ENCODE measurements around the gene KLHDC4. TPM values are rescaled to one million over a fixed set of nuclear protein-coding genes. Genes with fewer than 3 reads are reported as not detected.

Gene KLHDC4
- total RNA-seq, 6 donors from 2014 or later, result 30.7 to 248 (median 37.5) TPM

GRCh38 chr16:87741700-87742415 is 23.9 kb downstream of the KLHDC4 start:
- Histone ChIP-seq H3K27ac (no peak overlapping the region), H3K27me3 (no peaks in the 10 kb centered on the region), H3K4me3 (no peak overlapping the region), H3K4me1 (no peaks in the 10 kb centered on the region), H3K36me3 (peaks cover 12 to 60% (median 35%) of the 10 kb centered on the region in 4 donors), H3K9me3 (no peaks in the 10 kb centered on the region)
- ATAC-seq (ENCODE audit: low FRiP score in 2 of 2) (no peak), DNase-seq (no peak)
- WGBS, 2 donors, result 94% methylated on average over 15 to 16 of the region's 16 CpGs
- TF ChIP-seq POLR2A (IDR thresholded peaks at IDR 0.05) (no peak), POLR2AphosphoS5 (IDR thresholded peaks at IDR 0.05) (no peak), CTCF (IDR thresholded peaks at IDR 0.05) (no peak), EP300 (IDR thresholded peaks at IDR 0.05) (no peak)

GRCh38 chr16:87740909-87741424 is 24.8 kb downstream of the KLHDC4 start:
- no peak for TF ChIP-seq POLR2AphosphoS5 (IDR thresholded peaks at IDR 0.05)
- no peak for TF ChIP-seq EP300 (IDR thresholded peaks at IDR 0.05)
- no peak for TF ChIP-seq CTCF (IDR thresholded peaks at IDR 0.05)
- no peak for TF ChIP-seq POLR2A (IDR thresholded peaks at IDR 0.05)
- no peak overlapping the region for H3K27ac ChIP-seq
- ATAC-seq (ENCODE audit: low FRiP score in 2 of 2) (no peak), DNase-seq (no peak)
- H3K4me1 ChIP-seq, result no peaks in the 10 kb centered on the region
- H3K4me3 ChIP-seq, result no peak overlapping the region
- no peaks in the 10 kb centered on the region for H3K9me3 ChIP-seq
- WGBS, 2 donors, result 88 to 96% methylated on average over 10 to 11 of the region's 11 CpGs
- H3K36me3 ChIP-seq, result peaks cover 11 to 60% (median 32%) of the 10 kb centered on the region in 4 donors
- no peaks in the 10 kb centered on the region for H3K27me3 ChIP-seq

GRCh38 chr16:87740441-87740840 is 25.3 kb downstream of the KLHDC4 start:
- DNase-seq (no peak), ATAC-seq (ENCODE audit: low FRiP score in 2 of 2) (no peak)
- Histone ChIP-seq H3K4me1 (no peaks in the 10 kb centered on the region), H3K9me3 (no peaks in the 10 kb centered on the region), H3K4me3 (no peak overlapping the region), H3K36me3 (peaks cover 6 to 60% (median 27%) of the 10 kb centered on the region in 4 donors), H3K27me3 (no peaks in the 10 kb centered on the region), H3K27ac (no peak overlapping the region)
- 86 to 97% methylated on average over 5 to 8 of the region's 8 CpGs for WGBS, 2 donors
- TF ChIP-seq POLR2A (IDR thresholded peaks at IDR 0.05) (no peak), EP300 (IDR thresholded peaks at IDR 0.05) (no peak), CTCF (IDR thresholded peaks at IDR 0.05) (no peak), POLR2AphosphoS5 (IDR thresholded peaks at IDR 0.05) (no peak)

- ATAC-seq (ENCODE audit: low FRiP score in 2 of 2), result no peak
- peaks cover 5 to 56% (median 22%) of the 10 kb centered on the region in 4 donors for H3K36me3 ChIP-seq
Measured at GRCh38 chr16:87739801-87740200, 26.0 kb downstream of the KLHDC4 start.

More at GRCh38 chr16:87739801-87740200, 26.0 kb downstream of the KLHDC4 start:
- no peak overlapping the region for H3K27ac ChIP-seq
- TF ChIP-seq CTCF (IDR thresholded peaks at IDR 0.05) (no peak), POLR2AphosphoS5 (IDR thresholded peaks at IDR 0.05) (no peak), EP300 (IDR thresholded peaks at IDR 0.05) (no peak), POLR2A (IDR thresholded peaks at IDR 0.05) (no peak)
- H3K4me1 ChIP-seq, result no peaks in the 10 kb centered on the region
- no peak overlapping the region for H3K4me3 ChIP-seq
- no peaks in the 10 kb centered on the region for H3K27me3 ChIP-seq
- no peak for DNase-seq
- no peaks in the 10 kb centered on the region for H3K9me3 ChIP-seq
- 94% methylated on average over 8 of the region's 8 CpGs for WGBS, 2 donors

Data from upper lobe of left lung (tissue), 6 donors.